GM23248 (cell line): ENCODE data around the gene ATF6. TPM values are rescaled to one million over a fixed set of nuclear protein-coding genes. Genes with fewer than 3 reads are reported as not detected.

ENCODE experiments used
- DNase-seq: peaks from one replicate; pipeline ENCODE4 v3.0.0-alpha.2; 2015
- H2AFZ ChIP-seq: fragments of 200-600 bp; sonication (generic); 2 replicates; pipeline ENCODE4 v1.6.1; 2016; ENCODE audit warnings: antibody characterized with exemption
- H3F3A ChIP-seq: fragments of 200-600 bp; sonication (generic); 2 replicates; pipeline ENCODE4 v1.6.1; 2016; ENCODE audit warnings: mild to moderate bottlenecking, antibody characterized with exemption, mixed run types; ENCODE audit not compliant: insufficient read depth
- H3K27ac ChIP-seq: fragments of 200-600 bp; sonication (generic); 2 replicates; pipeline ENCODE4 v1.5.1; 2016; ENCODE audit warnings: mild to moderate bottlenecking
- H3K27me3 ChIP-seq: fragments of 200-600 bp; sonication (generic); replicated peaks from 2 replicates; pipeline ENCODE4 v1.6.1; 2016; ENCODE audit warnings: mild to moderate bottlenecking; ENCODE audit not compliant: insufficient read depth
- H3K36me3 ChIP-seq: fragments of 200-600 bp; sonication (generic); 2 replicates; pipeline ENCODE4 v1.6.1; 2016; ENCODE audit warnings: low read depth, mild to moderate bottlenecking
- H3K4me1 ChIP-seq: fragments of 200-600 bp; sonication (generic); 2 replicates; pipeline ENCODE4 v1.6.1; 2016; ENCODE audit warnings: mild to moderate bottlenecking; ENCODE audit not compliant: insufficient read depth
- H3K4me2 ChIP-seq: fragments of 200-600 bp; sonication (generic); one replicate; pipeline ENCODE4 v1.6.1; 2016; ENCODE audit warnings: mild to moderate bottlenecking; ENCODE audit not compliant: unreplicated experiment
- H3K4me3 ChIP-seq: fragments of 200-600 bp; sonication (generic); 2 replicates; pipeline ENCODE4 v1.5.1; 2016; ENCODE audit warnings: mild to moderate bottlenecking
- H3K79me2 ChIP-seq: fragments of 200-600 bp; sonication (generic); 2 replicates; pipeline ENCODE4 v1.6.1; 2016; ENCODE audit warnings: mild to moderate bottlenecking; ENCODE audit not compliant: insufficient read depth
- H3K9ac ChIP-seq: fragments of 200-600 bp; sonication (generic); 2 replicates; pipeline ENCODE4 v1.6.1; 2016; ENCODE audit warnings: mild to moderate bottlenecking
- H3K9me2 ChIP-seq: fragments of 200-600 bp; sonication (generic); 2 replicates; pipeline ENCODE4 v1.6.1; 2016; ENCODE audit warnings: mixed run types, mild to moderate bottlenecking, moderate library complexity; ENCODE audit not compliant: insufficient read depth
- H3K9me3 ChIP-seq: fragments of 200-600 bp; sonication (generic); one replicate; pipeline ENCODE4 v1.6.1; 2017; ENCODE audit warnings: low read depth
- H4K20me1 ChIP-seq: fragments of 200-600 bp; sonication (generic); 2 replicates; pipeline ENCODE4 v1.6.0; 2016; ENCODE audit not compliant: insufficient read depth
- EZH2 ChIP-seq: fragments of 200-600 bp; sonication (generic); IDR thresholded peaks from 2 replicates; pipeline ENCODE4 v1.6.1; 2018; ENCODE audit warnings: antibody characterized with exemption, mild to moderate bottlenecking; ENCODE audit not compliant: insufficient read depth, poor library complexity, severe bottlenecking
- EZH2phosphoT487 ChIP-seq: fragments of 200-600 bp; sonication (generic); IDR thresholded peaks from 2 replicates; pipeline ENCODE4 v1.6.1; 2018; ENCODE audit warnings: antibody characterized with exemption, moderate library complexity, mild to moderate bottlenecking, low read depth; ENCODE audit not compliant: insufficient read depth
- whole genome bisulfite sequencing, 2 experiments: methylation state at CpG; one replicate each; pipeline ENCODE4 v1.1.6; 2015 to 2017; ENCODE audit warnings: low lambda C conversion rate in 2 of 2, low coverage in 1 of 2; ENCODE audit errors: missing lambda C conversion rate in 2 of 2; 5-methylcytosine and 5-hydroxymethylcytosine counted together
- in situ Hi-C: fragments of 300-500 bp; cut with MboI; formaldehyde crosslinking; loops from 2 replicates; pipeline ENCODE4 v1.15.0; 2020
- polyA plus RNA-seq: library from polyadenylated mRNA; unstranded; fragments of >200 nt; fragmentation: Nextera tagmentation; extraction: Ambion mirVana; gene quantifications from 2 replicates; pipeline ENCODE4 v1.2.1, GENCODE V29; 2016
- total RNA-seq: library from RNA; depleted of rRNA; stranded (reverse); fragments of >200 nt; shearing (Covaris generic); gene quantifications from 2 replicates; pipeline ENCODE4 v1.2.3, GENCODE V29; 2014

The ATF6 gene
- total and polyA plus RNA-seq, 2 experiments from 2014 or later: 14.8 to 19.8 TPM

GRCh38 chr1:161946071-161946987, 180.2 kb downstream of the ATF6 start:
- 93 to 96% methylated on average over 5 of the region's 5 CpGs for WGBS, 2 experiments
- in situ Hi-C loops: no loop called here
- H3K9ac ChIP-seq: no peak overlapping the region
- H2AFZ ChIP-seq: no peak overlapping the region
- H3K4me1 ChIP-seq: 0 out of 2 replicates have a peak, but pooled peaks cover 5% of the 10 kb centered on the region
- no peak overlapping the region for H3K4me2 ChIP-seq
- no peaks in the 10 kb centered on the region for H4K20me1 ChIP-seq
- no peaks in the 10 kb centered on the region for H3K9me3 ChIP-seq
- no peaks in the 10 kb centered on the region for H3F3A ChIP-seq
- H3K27me3 ChIP-seq: no peaks in the 10 kb centered on the region
- no peak for TF ChIP-seq EZH2
- no peak for TF ChIP-seq EZH2phosphoT487
- H3K27ac ChIP-seq: no peak overlapping the region
- peak; percentile 64 for DNase-seq
- no peak overlapping the region for H3K4me3 ChIP-seq
- no peaks in the 10 kb centered on the region for H3K36me3 ChIP-seq
- no peaks in the 10 kb centered on the region for H3K79me2 ChIP-seq
- peaks cover 5% of the 10 kb centered on the region; the same call in 1 of the 2 replicates for H3K9me2 ChIP-seq

GRCh38 chr1:161948435-161948834, 182.3 kb downstream of the ATF6 start:
- H3K27ac ChIP-seq: no peak overlapping the region
- TF ChIP-seq EZH2 (no peak), EZH2phosphoT487 (no peak)
- H2AFZ ChIP-seq: no peak overlapping the region
- H3K79me2 ChIP-seq: no peaks in the 10 kb centered on the region
- no peaks in the 10 kb centered on the region for H3F3A ChIP-seq
- H3K4me1 ChIP-seq: peaks cover 9% of the 10 kb centered on the region; the same call in 1 of the 2 replicates
- WGBS, 2 experiments: 69 to 77% methylated on average over 4 of the region's 4 CpGs
- H4K20me1 ChIP-seq: no peaks in the 10 kb centered on the region
- in situ Hi-C loops: no loop called here
- H3K4me3 ChIP-seq: no peak overlapping the region
- H3K4me2 ChIP-seq: no peak overlapping the region
- H3K9me3 ChIP-seq: no peaks in the 10 kb centered on the region
- H3K9ac ChIP-seq: no peak overlapping the region
- DNase-seq: no peak
- H3K27me3 ChIP-seq: no peaks in the 10 kb centered on the region
- H3K36me3 ChIP-seq: no peaks in the 10 kb centered on the region
- no peaks in the 10 kb centered on the region for H3K9me2 ChIP-seq

- 67 to 73% methylated on average over 2 of the region's 2 CpGs for WGBS, 2 experiments
- Histone ChIP-seq H2AFZ (no peak overlapping the region), H4K20me1 (no peaks in the 10 kb centered on the region), H3K4me3 (no peak overlapping the region), H3K9me2 (no peaks in the 10 kb centered on the region), H3K4me2 (no peak overlapping the region), H3K27me3 (no peaks in the 10 kb centered on the region), H3K4me1 (peaks cover 20% of the 10 kb centered on the region), H3F3A (peaks cover 5% of the 10 kb centered on the region), H3K27ac (no peak overlapping the region), H3K79me2 (no peaks in the 10 kb centered on the region), H3K9ac (no peak overlapping the region), H3K36me3 (no peaks in the 10 kb centered on the region), H3K9me3 (no peaks in the 10 kb centered on the region)
- in situ Hi-C loops: no loop called here
- DNase-seq: no peak
- no peak for TF ChIP-seq EZH2
- TF ChIP-seq EZH2phosphoT487: no peak
Observed at GRCh38 chr1:161949548-161949947, 183.4 kb downstream of the ATF6 start.

GRCh38 chr1:161950377-161950776, 184.3 kb downstream of the ATF6 start:
- H3K27me3 ChIP-seq: no peaks in the 10 kb centered on the region
- H3K4me1 ChIP-seq: peaks cover 29% of the 10 kb centered on the region
- no peaks in the 10 kb centered on the region for H3K9me2 ChIP-seq
- H3K27ac ChIP-seq: no peak overlapping the region
- no peaks in the 10 kb centered on the region for H3K79me2 ChIP-seq
- no peak overlapping the region for H3K9ac ChIP-seq
- H3F3A ChIP-seq: peaks cover 13% of the 10 kb centered on the region
- no peak overlapping the region for H3K4me3 ChIP-seq
- 74 to 79% methylated on average over 1 of the region's 1 CpG for WGBS, 2 experiments
- in situ Hi-C loops: no loop called here
- DNase-seq: no peak
- no peak for TF ChIP-seq EZH2
- TF ChIP-seq EZH2phosphoT487: no peak
- no peak overlapping the region for H2AFZ ChIP-seq
- no peak overlapping the region for H3K4me2 ChIP-seq
- H3K36me3 ChIP-seq: no peaks in the 10 kb centered on the region
- H3K9me3 ChIP-seq: no peaks in the 10 kb centered on the region
- no peaks in the 10 kb centered on the region for H4K20me1 ChIP-seq
